H1 (cell line): ENCODE measurements around the gene RGS6. TPM values are rescaled to one million over a fixed set of nuclear protein-coding genes. Genes with fewer than 3 reads are reported as not detected.

Experiments
- CTCF ChIA-PET: fragments of 300-600 bp; sonication (Branson Sonifier 250); formaldehyde crosslinking; loops from one replicate; lab custom pipeline; 2021; ENCODE audit not compliant: partially characterized antibody; lab: Charles Lee
- POLR2A ChIA-PET: fragments of 300-600 bp; sonication (Branson Sonifier 250); formaldehyde crosslinking; loops from one replicate; lab custom pipeline; 2021; ENCODE audit warnings: inconsistent platforms; ENCODE audit not compliant: partially characterized antibody; lab: Charles Lee
- DNase-seq, 2 experiments: peaks; one replicate each; pipeline versions ENCODE4 v3.0.0 to v3.0.0-alpha.2; 2010 to 2022; ENCODE audit warnings: low spot score in 2 of 2, low read depth in 1 of 2, mixed read lengths in 1 of 2
- FAIRE-seq: peaks from 2 replicates; lab custom pipeline; 2011; peaks lifted over from hg19 to GRCh38; lab: Jason Lieb, UNC
- H2AFZ ChIP-seq: 2 replicates; pipeline ENCODE4 v1.8.1; 2012; ENCODE audit warnings: low read length, inconsistent platforms
- H2AK5ac ChIP-seq: 2 replicates; pipeline ENCODE4 v1.6.1; 2013; ENCODE audit warnings: low read depth, low read length
- H2BK120ac ChIP-seq: replicated peaks from 2 replicates; pipeline ENCODE3; 2013; ENCODE audit warnings: low read depth, low read length, inconsistent platforms
- H2BK12ac ChIP-seq: 2 replicates; pipeline ENCODE4 v1.6.1; 2013; ENCODE audit warnings: low read depth, low read length
- H2BK15ac ChIP-seq: 2 replicates; pipeline ENCODE4 v1.6.1; 2013; ENCODE audit warnings: low read length
- H2BK20ac ChIP-seq: 2 replicates; pipeline ENCODE4 v1.6.1; 2013; ENCODE audit warnings: low read length
- H2BK5ac ChIP-seq: 2 replicates; pipeline ENCODE4 v1.6.1; 2013; ENCODE audit warnings: low read depth, low read length
- H3K14ac ChIP-seq: 2 replicates; pipeline ENCODE4 v1.6.1; 2013; ENCODE audit warnings: inconsistent platforms; ENCODE audit not compliant: insufficient read length
- H3K18ac ChIP-seq: 2 replicates; pipeline ENCODE4 v1.6.1; 2013; ENCODE audit warnings: low read length; ENCODE audit errors: extremely low read depth
- H3K23ac ChIP-seq: 2 replicates; pipeline ENCODE4 v1.6.1; 2013; ENCODE audit warnings: inconsistent platforms; ENCODE audit not compliant: insufficient read length
- H3K23me2 ChIP-seq: 2 replicates; pipeline ENCODE4 v1.6.1; 2013; ENCODE audit warnings: low read depth, low read length
- H3K27ac ChIP-seq: 2 replicates; pipeline ENCODE4 v1.6.1; 2011; ENCODE audit warnings: low read depth, low read length, inconsistent platforms
- H3K27me3 ChIP-seq, 4 experiments: replicated peaks in 1 of 4; 1 replicate in 1 of 4; 2 replicates in 3 of 4; pipeline versions ENCODE4 v1.6.1 to v1.8.1; 2011 to 2013; ENCODE audit warnings: low read length in 3 of 4, mild to moderate bottlenecking in 3 of 4, inconsistent platforms in 2 of 4, mixed read lengths in 2 of 4, moderate library complexity in 1 of 4; ENCODE audit not compliant: control insufficient read depth in 3 of 4, insufficient read depth in 3 of 4; ENCODE audit errors: extremely low read depth in 1 of 4
- H3K36me3 ChIP-seq, 4 experiments: 2 replicates each; pipeline versions ENCODE4 v1.6.1 to v1.8.1; 2011 to 2013; ENCODE audit warnings: mild to moderate bottlenecking in 4 of 4, low read length in 3 of 4, moderate library complexity in 2 of 4, control low read depth in 1 of 4, inconsistent platforms in 1 of 4; ENCODE audit not compliant: insufficient read depth in 4 of 4, control insufficient read depth in 2 of 4
- H3K4ac ChIP-seq: replicated peaks from 2 replicates; pipeline ENCODE3; 2013; ENCODE audit warnings: low read length, low read depth, mixed read lengths, inconsistent platforms; ENCODE audit not compliant: insufficient read length
- H3K4me1 ChIP-seq, 4 experiments: replicated peaks in 1 of 4; 1 replicate in 1 of 4; 2 replicates in 3 of 4; pipeline versions ENCODE4 v1.6.1 to v1.8.1; 2011 to 2013; ENCODE audit warnings: low read length in 3 of 4, inconsistent platforms in 2 of 4, mixed read lengths in 1 of 4; ENCODE audit not compliant: insufficient read depth in 4 of 4, control insufficient read depth in 3 of 4
- H3K4me2 ChIP-seq, 2 experiments: 2 replicates each; pipeline versions ENCODE4 v1.6.1 to v1.8.1; 2011 to 2013; ENCODE audit warnings: low read depth in 2 of 2, low read length in 2 of 2, control low read depth in 1 of 2, inconsistent platforms in 1 of 2, mild to moderate bottlenecking in 1 of 2; ENCODE audit not compliant: insufficient read depth in 1 of 2
- H3K4me3 ChIP-seq, 4 experiments: fragments of 200-600, 300-600 bp in 1 of 4; sonication (generic), shearing (Covaris generic), sonication (Bioruptor Twin) in 1 of 4; 2 replicates each; pipeline versions ENCODE4 v1.5.1 to v1.8.1; 2011 to 2016; ENCODE audit warnings: low read length in 4 of 4, low read depth in 3 of 4, control low read depth in 2 of 4, inconsistent platforms in 2 of 4, mild to moderate bottlenecking in 2 of 4, mixed read lengths in 1 of 4, moderate library complexity in 1 of 4; ENCODE audit not compliant: insufficient read depth in 2 of 4; ENCODE audit errors: extremely low read depth in 1 of 4
- H3K56ac ChIP-seq: replicated peaks from 2 replicates; pipeline ENCODE3; 2013; ENCODE audit warnings: low read depth, mild to moderate bottlenecking, mixed read lengths, low read length, inconsistent platforms; ENCODE audit not compliant: insufficient read length
- H3K79me1 ChIP-seq: 2 replicates; pipeline ENCODE4 v1.6.1; 2013; ENCODE audit warnings: low read depth, low read length, control low read depth
- H3K79me2 ChIP-seq, 2 experiments: 2 replicates each; pipeline versions ENCODE4 v1.6.1 to v1.8.1; 2012 to 2013; ENCODE audit warnings: low read length in 2 of 2, mild to moderate bottlenecking in 2 of 2, inconsistent platforms in 1 of 2; ENCODE audit not compliant: insufficient read depth in 2 of 2, control insufficient read depth in 1 of 2
- H3K9ac ChIP-seq, 4 experiments: replicated peaks in 1 of 4; 1 replicate in 1 of 4; 2 replicates in 3 of 4; pipeline versions ENCODE4 v1.6.1 to v1.8.1; 2011 to 2013; ENCODE audit warnings: low read depth in 3 of 4, low read length in 3 of 4, control low read depth in 2 of 4, mild to moderate bottlenecking in 2 of 4, moderate library complexity in 2 of 4, inconsistent platforms in 1 of 4; ENCODE audit errors: extremely low read depth in 1 of 4
- H3K9me3 ChIP-seq, 2 experiments: 2 replicates each; pipeline versions ENCODE4 v1.6.1 to v1.8.1; 2012 to 2013; ENCODE audit warnings: mild to moderate bottlenecking in 2 of 2, moderate library complexity in 2 of 2, control low read depth in 1 of 2, inconsistent platforms in 1 of 2, low read depth in 1 of 2, low read length in 1 of 2, mixed read lengths in 1 of 2; ENCODE audit not compliant: insufficient read depth in 2 of 2
- H4K20me1 ChIP-seq, 2 experiments: replicated peaks in 1 of 2; 2 replicates each; pipeline versions ENCODE3 to v1.8.1; 2011 to 2013; ENCODE audit warnings: inconsistent platforms in 2 of 2, low read length in 2 of 2, mild to moderate bottlenecking in 1 of 2; ENCODE audit not compliant: insufficient read depth in 2 of 2, control insufficient read depth in 1 of 2
- H4K5ac ChIP-seq: 2 replicates; pipeline ENCODE4 v1.6.1; 2013; ENCODE audit warnings: low read length, low read depth, mixed read lengths, inconsistent platforms; ENCODE audit not compliant: insufficient read length
- H4K8ac ChIP-seq: 2 replicates; pipeline ENCODE4 v1.8.0; 2013; ENCODE audit warnings: mild to moderate bottlenecking, moderate library complexity, low read length, inconsistent platforms; ENCODE audit not compliant: insufficient read depth; ENCODE audit errors: extremely low read depth
- H4K91ac ChIP-seq: replicated peaks from 2 replicates; pipeline ENCODE3; 2013; ENCODE audit warnings: low read length, mixed read lengths, inconsistent platforms; ENCODE audit not compliant: insufficient read length
- BACH1 ChIP-seq: IDR thresholded peaks from 2 replicates; pipeline ENCODE4 v1.6.1; 2012; ENCODE audit warnings: low read length, improper control_type of control experiment
- CBX8 ChIP-seq: fragments of 300-800, 300-1000 bp; sonication (generic); IDR thresholded peaks from 2 replicates; pipeline ENCODE4 v1.7.1; 2016; ENCODE audit warnings: low read depth, low read length, borderline replicate concordance
- KDM5A ChIP-seq: fragments of 200-600 bp; IDR thresholded peaks from 2 replicates; pipeline ENCODE4 v1.7.1; 2012; ENCODE audit warnings: mild to moderate bottlenecking, low read length, inconsistent platforms, mixed read lengths
- PHF8 ChIP-seq: fragments of 200-600 bp; sonication (generic); conservative IDR thresholded peaks from 2 replicates; pipeline ENCODE4 v1.7.1; 2012; ENCODE audit warnings: low read depth, mild to moderate bottlenecking, inconsistent platforms, low read length, moderate library complexity
- POLR2A ChIP-seq, 2 experiments: IDR thresholded peaks; 1 replicate in 1 of 2; 2 replicates in 1 of 2; pipeline ENCODE4 v1.6.1; 2011; ENCODE audit warnings: low read depth in 2 of 2, low read length in 2 of 2, mild to moderate bottlenecking in 2 of 2; ENCODE audit errors: control extremely low read depth in 1 of 2
- RAD21 ChIP-seq, 2 experiments: IDR thresholded peaks in 1 of 2; conservative IDR thresholded peaks in 1 of 2; 2 replicates each; pipeline ENCODE4 v1.6.1; 2011; ENCODE audit warnings: low read depth in 2 of 2, low read length in 2 of 2, improper control_type of control experiment in 1 of 2, inconsistent platforms in 1 of 2, mild to moderate bottlenecking in 1 of 2, moderate library complexity in 1 of 2
- SIRT6 ChIP-seq: IDR thresholded peaks from one replicate; pipeline ENCODE4 v1.7.1; 2012; ENCODE audit warnings: low read length, inconsistent platforms
- SP2 ChIP-seq: IDR thresholded peaks from 2 replicates; pipeline ENCODE4 v1.6.1; 2012; ENCODE audit warnings: mild to moderate bottlenecking, low read length, inconsistent platforms
- WGBS, 2 experiments: shearing (Covaris generic) in 1 of 2; methylation state at CpG; one replicate each; pipeline versions ENCODE4 v1.1.6 to v1.1.7; 2013 to 2015; ENCODE audit warnings: low lambda C conversion rate in 2 of 2, mixed read lengths in 2 of 2, inconsistent platforms in 1 of 2, low coverage in 1 of 2, missing lambda C conversion rate in 1 of 2; ENCODE audit not compliant: insufficient replicate concordance in 2 of 2, insufficient coverage in 1 of 2, insufficient read length in 1 of 2; ENCODE audit errors: extremely low coverage in 1 of 2, missing lambda C conversion rate in 1 of 2; 5-methylcytosine and 5-hydroxymethylcytosine counted together
- polyA plus RNA-seq, 7 experiments: library from polyadenylated mRNA; depleted of rRNA in 3 of 7; stranded (reverse) in 5 of 7; unstranded in 2 of 7; fragments of >200 nt in 5 of 7; fragments of 200-250 nt in 2 of 7; gene quantifications; 1 replicate in 5 of 7; 2 replicates in 1 of 7; 4 replicates in 1 of 7; pipeline versions ENCODE4 v1.2.1 to v1.2.3, GENCODE V29; 2011 to 2013; ENCODE audit warnings: missing spikeins in 2 of 7, mixed read lengths in 2 of 7
- total RNA-seq: library from RNA; stranded (reverse); fragmentation: NEBNext Ultra II Directional; extraction: Animal tissue kit (Norgen Biotek cat#: 25700); gene quantifications from 2 replicates; pipeline ENCODE4 v1.2.1, GENCODE V29; 2021
- TF ChIP-seq, protein P1 (sequence below), 3 experiments: IDR thresholded peaks; 1 replicate in 2 of 3; 2 replicates in 1 of 3; pipeline versions ENCODE4 v1.5.1 to v1.6.1; 2011; ENCODE audit warnings: low read length in 3 of 3, mild to moderate bottlenecking in 3 of 3, inconsistent platforms in 2 of 3, low read depth in 1 of 3, moderate library complexity in 1 of 3; ENCODE audit not compliant: insufficient read depth in 1 of 3; ENCODE audit errors: control extremely low read depth in 1 of 3
- TF ChIP-seq, protein P2 (sequence below): IDR thresholded peaks from 2 replicates; pipeline ENCODE4 v1.6.1; 2012; ENCODE audit warnings: inconsistent platforms
- TF ChIP-seq, protein P3 (sequence below): IDR thresholded peaks from 2 replicates; pipeline ENCODE4 v1.6.1; 2011; ENCODE audit warnings: low read depth, mild to moderate bottlenecking, low read length; ENCODE audit not compliant: insufficient read depth

The RGS6 gene
- total and polyA plus RNA-seq, 2 of the 8 experiments (the other 6 are each of a cell fraction or from before 2014, with no cell fraction given), result 0.26 to 1.1 TPM

DNA sequence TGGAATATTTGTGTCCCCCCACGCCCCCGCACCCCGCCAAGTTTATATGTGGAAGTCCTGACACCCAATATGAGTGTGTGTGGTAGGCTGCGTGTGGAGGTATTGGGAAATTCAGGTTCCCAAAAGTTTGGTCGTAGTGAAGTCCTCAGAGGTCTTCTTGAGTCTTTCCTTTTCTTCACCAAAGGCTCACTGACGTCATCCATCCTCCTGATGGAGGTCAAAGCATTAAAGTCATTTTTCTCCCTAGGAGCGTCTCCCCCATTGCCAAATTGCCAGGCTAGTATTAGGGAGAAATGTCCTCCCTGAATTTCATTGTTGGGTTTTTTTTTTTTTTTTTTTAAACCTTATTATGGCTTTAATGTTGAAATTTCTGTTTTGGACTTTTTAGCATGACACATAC is 113.7 kb downstream of the RGS6 start:
- no peak overlapping the region for H2BK20ac ChIP-seq
- H3K79me1 ChIP-seq, result no peaks in the 10 kb centered on the region
- 89% methylated on average over 7 of the region's 7 CpGs; no CpG with 5 or more reads in 1 of the 2 experiments for WGBS, 2 experiments
- H4K5ac ChIP-seq, result no peak overlapping the region
- H2BK15ac ChIP-seq, result no peak overlapping the region
- H3K9ac ChIP-seq, result no peak overlapping the region
- peaks cover 0 to 3% (median 0%) of the 10 kb centered on the region in 4 experiments; a peak in 2 of 7 replicates for H3K4me1 ChIP-seq
- no peaks in the 10 kb centered on the region for H3K79me2 ChIP-seq
- H3K36me3 ChIP-seq, result no peaks in the 10 kb centered on the region
- H3K56ac ChIP-seq, result no peak overlapping the region
- H3K23me2 ChIP-seq, result no peaks in the 10 kb centered on the region; the same call in 1 of the 2 replicates
- POLR2A ChIA-PET, result no interaction called here
- CTCF ChIA-PET, result interaction anchor here (0.7 kb wide), 1 partner anchor 221 kb away, joined by 3 read pairs; no protein-coding TSS in a partner anchor
- H2BK12ac ChIP-seq, result no peak overlapping the region
- H3K18ac ChIP-seq, result peak overlapping the region; percentile 48; the same call in 1 of the 2 replicates
- no peak overlapping the region for H2AK5ac ChIP-seq
- no peak for FAIRE-seq
- H4K8ac ChIP-seq, result no peak overlapping the region
- H3K4ac ChIP-seq, result no peak overlapping the region
- H3K14ac ChIP-seq, result no peak overlapping the region
- DNase-seq, result no peak
- peaks cover 0 to 6% of the 10 kb centered on the region in 2 experiments; a peak in 1 of 4 replicates for H3K9me3 ChIP-seq
- no peak overlapping the region for H3K27ac ChIP-seq
- H3K27me3 ChIP-seq, result no peaks in the 10 kb centered on the region
- no peak overlapping the region for H3K4me2 ChIP-seq
- no peak overlapping the region for H2BK5ac ChIP-seq
- no peak overlapping the region for H2BK120ac ChIP-seq
- no peak overlapping the region for H2AFZ ChIP-seq
- no peak overlapping the region for H3K23ac ChIP-seq
- no peaks in the 10 kb centered on the region for H4K20me1 ChIP-seq
- H3K4me3 ChIP-seq, result no peak overlapping the region
- H4K91ac ChIP-seq, result no peak overlapping the region
- TF ChIP-seq CBX8 (no peak), BACH1 (no peak), SP2 (no peak), PHF8 (no peak), POLR2A (IDR thresholded peaks at IDR 0.05; ENCODE audit: control extremely low read depth in 1 of 2, low read depth in 2 of 2, low read length in 2 of 2) (no peak), KDM5A (no peak), SIRT6 (no peak), RAD21 (IDR thresholded peaks at IDR 0.05 in 1 of 2, conservative IDR thresholded peaks at IDR 0.05 in 1 of 2; ENCODE audit: low read depth in 2 of 2, low read length in 2 of 2) (no peak)
- TF ChIP-seq, protein P1, sequence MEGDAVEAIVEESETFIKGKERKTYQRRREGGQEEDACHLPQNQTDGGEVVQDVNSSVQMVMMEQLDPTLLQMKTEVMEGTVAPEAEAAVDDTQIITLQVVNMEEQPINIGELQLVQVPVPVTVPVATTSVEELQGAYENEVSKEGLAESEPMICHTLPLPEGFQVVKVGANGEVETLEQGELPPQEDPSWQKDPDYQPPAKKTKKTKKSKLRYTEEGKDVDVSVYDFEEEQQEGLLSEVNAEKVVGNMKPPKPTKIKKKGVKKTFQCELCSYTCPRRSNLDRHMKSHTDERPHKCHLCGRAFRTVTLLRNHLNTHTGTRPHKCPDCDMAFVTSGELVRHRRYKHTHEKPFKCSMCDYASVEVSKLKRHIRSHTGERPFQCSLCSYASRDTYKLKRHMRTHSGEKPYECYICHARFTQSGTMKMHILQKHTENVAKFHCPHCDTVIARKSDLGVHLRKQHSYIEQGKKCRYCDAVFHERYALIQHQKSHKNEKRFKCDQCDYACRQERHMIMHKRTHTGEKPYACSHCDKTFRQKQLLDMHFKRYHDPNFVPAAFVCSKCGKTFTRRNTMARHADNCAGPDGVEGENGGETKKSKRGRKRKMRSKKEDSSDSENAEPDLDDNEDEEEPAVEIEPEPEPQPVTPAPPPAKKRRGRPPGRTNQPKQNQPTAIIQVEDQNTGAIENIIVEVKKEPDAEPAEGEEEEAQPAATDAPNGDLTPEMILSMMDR (IDR thresholded peaks at IDR 0.05; ENCODE audit: control extremely low read depth in 1 of 3, insufficient read depth in 1 of 3, low read depth in 1 of 3, low read length in 3 of 3), result no peak
- TF ChIP-seq, protein P2, sequence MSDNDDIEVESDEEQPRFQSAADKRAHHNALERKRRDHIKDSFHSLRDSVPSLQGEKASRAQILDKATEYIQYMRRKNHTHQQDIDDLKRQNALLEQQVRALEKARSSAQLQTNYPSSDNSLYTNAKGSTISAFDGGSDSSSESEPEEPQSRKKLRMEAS, result no peak
- TF ChIP-seq, protein P3, sequence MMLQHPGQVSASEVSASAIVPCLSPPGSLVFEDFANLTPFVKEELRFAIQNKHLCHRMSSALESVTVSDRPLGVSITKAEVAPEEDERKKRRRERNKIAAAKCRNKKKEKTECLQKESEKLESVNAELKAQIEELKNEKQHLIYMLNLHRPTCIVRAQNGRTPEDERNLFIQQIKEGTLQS, result no peak
